Heart left ventricle (tissue), 13 donors: Measurements from ENCODE around the gene ETFRF1.

ENCODE experiments used
- POLR2A ChIP-seq, 2 donors: fragments of 450-650 bp; IDR thresholded peaks; one replicate each; pipeline ENCODE4 v1.6.1; 2017; ENCODE audit warnings: antibody characterized with exemption in 2 of 2, mild to moderate bottlenecking in 2 of 2, moderate library complexity in 2 of 2
- TF ChIP-seq, protein P1 (sequence below), 12 donors: fragments of 200-600 bp; sonication (generic) in 4 of 12; IDR thresholded peaks; one replicate each; pipeline versions ENCODE4 v1.5.0 to v1.8.0; 2018 to 2022; ENCODE audit warnings: antibody characterized with exemption in 12 of 12, mild to moderate bottlenecking in 5 of 12
- donor health status: ischemic (EF 13 %, LVEDD 7.1; RV severe dilation, severe dysfunction).
- donor health status: DM: no; HTN: yes; CAD: no.
- donor health status: DM: no; HTN: no; CAD: no.
- donor health status: ischemic (EF 25% LVEDD 6.9; RV normal size, moderate dysfunction).
- donor health status: ischemic (EF 25% LVEDD 5.7; RV mildly dilated, moderate dysfunction).
- donor health status: ischemic (EF 35%, LVEDD 5.7; RV mildly dilated, moderate dysfunction).
- donor health status: nonischemic (EF 11% LVEDD 7.7; RV severe dilation, severe dysfunction).
- donor health status: DM: yes; HTN: yes; CAD: no.
- donor health status: PGD.
- donor health status: ischemic (EF 29% LVEDD 5.4; RV normal size, mild dysfunction).
- donor health status: nonischemic (EF 23%, LVEDD 6.1; RV moderate dilation, normal function).

DNA sequence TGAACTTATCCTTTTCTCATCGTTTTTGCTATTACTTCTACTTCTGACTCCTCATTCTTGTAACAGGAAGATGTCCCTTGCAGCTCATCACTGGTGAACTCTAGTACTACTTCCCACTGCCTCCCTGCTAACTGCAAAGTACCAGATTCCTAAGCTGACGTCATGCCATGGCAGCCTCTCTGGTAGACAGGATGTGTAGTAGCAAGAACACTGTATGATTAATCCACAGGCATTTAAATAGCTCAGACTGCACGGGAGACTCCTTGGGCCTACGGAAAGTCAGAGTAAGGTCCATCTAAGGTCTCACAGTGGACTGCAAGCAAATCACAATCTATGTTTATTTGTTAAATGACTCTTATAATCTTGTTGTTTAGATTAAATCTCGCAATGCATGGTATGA lies 43.6 kb upstream of the ETFRF1 start:
- TF ChIP-seq, protein P1, sequence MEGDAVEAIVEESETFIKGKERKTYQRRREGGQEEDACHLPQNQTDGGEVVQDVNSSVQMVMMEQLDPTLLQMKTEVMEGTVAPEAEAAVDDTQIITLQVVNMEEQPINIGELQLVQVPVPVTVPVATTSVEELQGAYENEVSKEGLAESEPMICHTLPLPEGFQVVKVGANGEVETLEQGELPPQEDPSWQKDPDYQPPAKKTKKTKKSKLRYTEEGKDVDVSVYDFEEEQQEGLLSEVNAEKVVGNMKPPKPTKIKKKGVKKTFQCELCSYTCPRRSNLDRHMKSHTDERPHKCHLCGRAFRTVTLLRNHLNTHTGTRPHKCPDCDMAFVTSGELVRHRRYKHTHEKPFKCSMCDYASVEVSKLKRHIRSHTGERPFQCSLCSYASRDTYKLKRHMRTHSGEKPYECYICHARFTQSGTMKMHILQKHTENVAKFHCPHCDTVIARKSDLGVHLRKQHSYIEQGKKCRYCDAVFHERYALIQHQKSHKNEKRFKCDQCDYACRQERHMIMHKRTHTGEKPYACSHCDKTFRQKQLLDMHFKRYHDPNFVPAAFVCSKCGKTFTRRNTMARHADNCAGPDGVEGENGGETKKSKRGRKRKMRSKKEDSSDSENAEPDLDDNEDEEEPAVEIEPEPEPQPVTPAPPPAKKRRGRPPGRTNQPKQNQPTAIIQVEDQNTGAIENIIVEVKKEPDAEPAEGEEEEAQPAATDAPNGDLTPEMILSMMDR (IDR thresholded peaks at IDR 0.05) = no peak
- no peak for TF ChIP-seq POLR2A (IDR thresholded peaks at IDR 0.05)
